ENCODE data around the gene GOPC.

DNA sequence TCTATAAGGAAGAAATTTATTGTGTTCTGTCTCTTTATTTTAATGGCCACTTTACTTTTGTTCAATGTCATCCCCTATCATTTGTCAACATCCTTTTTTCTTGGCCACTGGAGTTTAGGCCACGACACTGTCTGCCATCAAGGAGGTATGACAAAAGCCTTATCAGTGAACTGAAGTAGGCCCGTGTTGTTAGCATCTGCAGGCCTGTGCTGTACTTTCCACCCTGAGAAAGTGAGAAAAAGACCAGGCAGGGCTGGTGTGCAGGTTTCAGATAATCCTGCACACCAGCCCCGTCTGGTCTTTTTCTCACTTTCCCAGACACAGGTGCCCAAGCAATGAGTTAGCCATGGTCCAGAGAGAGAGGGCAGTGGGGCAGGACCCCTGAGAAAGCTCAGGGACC lies 57.6 kb downstream of the GOPC start:
- TF ChIP-seq CTCF (IDR thresholded peaks at IDR 0.05) (no peak), POLR2A (IDR thresholded peaks at IDR 0.05) (no peak)
